Suprapubic skin (tissue), 4 donors: Measurements from ENCODE around the gene IGSF9.

Source experiments
- CTCF ChIP-seq, 2 donors: fragments of 200-600 bp in 1 of 2; fragments of 450-650 bp in 1 of 2; sonication (generic) in 1 of 2; IDR thresholded peaks; one replicate each; pipeline ENCODE4 v1.5.1; 2016 to 2019; ENCODE audit warnings: antibody characterized with exemption in 2 of 2, mild to moderate bottlenecking in 1 of 2, moderate library complexity in 1 of 2
- EP300 ChIP-seq: sonication (generic); formaldehyde crosslinking; IDR thresholded peaks from one replicate; pipeline ENCODE4 v1.6.1; 2017; ENCODE audit warnings: antibody characterized with exemption
- POLR2A ChIP-seq, 2 donors: fragments of 450-650 bp; IDR thresholded peaks; one replicate each; pipeline ENCODE4 v1.6.1; 2017; ENCODE audit warnings: antibody characterized with exemption in 2 of 2, mild to moderate bottlenecking in 2 of 2, moderate library complexity in 2 of 2
- POLR2AphosphoS5 ChIP-seq, 3 donors: sonication (generic); formaldehyde crosslinking; IDR thresholded peaks; one replicate each; pipeline ENCODE4 v1.6.1; 2017; ENCODE audit warnings: antibody characterized with exemption in 3 of 3

DNA sequence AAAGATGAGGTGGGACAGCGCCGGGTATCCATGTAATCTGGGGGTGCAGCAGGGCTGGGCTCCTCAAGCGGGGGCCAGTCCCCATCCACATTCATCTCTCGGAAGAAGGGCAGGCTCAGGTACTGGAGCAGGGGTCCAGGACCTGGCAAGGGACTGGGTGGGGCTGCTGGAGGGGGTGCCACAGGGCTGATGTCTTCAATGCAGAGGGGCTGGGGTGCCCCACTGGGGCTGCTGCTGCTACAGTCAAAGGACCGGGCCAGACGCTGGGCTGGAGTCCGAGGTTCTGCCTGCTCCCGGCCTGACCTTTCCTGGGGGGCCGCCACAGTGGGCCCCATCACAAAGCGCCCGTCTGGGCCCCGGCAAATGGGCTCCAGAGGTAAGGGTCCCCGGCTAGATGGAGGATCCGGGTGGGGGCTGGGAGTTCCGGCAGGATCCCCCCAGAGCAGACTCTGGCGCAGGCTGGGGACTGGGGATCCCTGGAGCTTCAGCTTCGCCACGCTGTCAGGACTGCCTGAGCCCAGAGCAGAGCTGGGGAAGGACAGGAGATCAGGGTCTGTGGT is 16.8 kb downstream of the IGSF9 start:
- TF ChIP-seq CTCF (IDR thresholded peaks at IDR 0.05) (no peak), POLR2A (IDR thresholded peaks at IDR 0.05) (no peak), POLR2AphosphoS5 (IDR thresholded peaks at IDR 0.05) (no peak), EP300 (no peak)
